NCI-H2107 treated with DMSO at 0.1 percent for 48 hours (cell line): ENCODE data around the gene VWA3A.
A peak's percentile ranks its signal among the peaks of the same experiment; 100 is the strongest.

Experiments
- DNase-seq: peaks from one replicate; lab custom pipeline; 2025; ENCODE audit not compliant: unreplicated experiment; lab: John Stamatoyannopoulos, UW

VWA3A gene

GRCh38 chr16:22177968-22178930 is 85.9 kb downstream of the VWA3A start:
- DNase-seq, result no peak

DNA sequence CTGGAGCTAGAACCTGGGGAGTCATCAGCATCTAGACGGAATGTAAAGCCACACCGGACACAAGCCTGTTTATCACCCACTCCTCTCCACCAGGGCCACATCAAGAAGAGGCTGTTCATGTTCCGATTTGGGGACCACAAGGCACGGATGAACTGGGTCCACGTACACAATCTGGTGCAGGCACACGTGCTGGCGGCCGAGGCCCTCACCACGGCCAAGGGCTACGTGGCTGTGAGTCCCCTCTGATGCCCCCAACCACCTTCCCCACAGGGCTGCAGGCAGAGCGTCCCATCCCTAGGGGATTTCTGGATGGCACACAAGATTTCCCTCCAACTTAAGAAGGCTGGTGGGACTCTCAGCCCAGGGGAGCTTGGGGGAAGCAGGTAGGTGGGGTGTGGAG is 89.1 kb downstream of the VWA3A start:
- DNase-seq, result no peak

DNA sequence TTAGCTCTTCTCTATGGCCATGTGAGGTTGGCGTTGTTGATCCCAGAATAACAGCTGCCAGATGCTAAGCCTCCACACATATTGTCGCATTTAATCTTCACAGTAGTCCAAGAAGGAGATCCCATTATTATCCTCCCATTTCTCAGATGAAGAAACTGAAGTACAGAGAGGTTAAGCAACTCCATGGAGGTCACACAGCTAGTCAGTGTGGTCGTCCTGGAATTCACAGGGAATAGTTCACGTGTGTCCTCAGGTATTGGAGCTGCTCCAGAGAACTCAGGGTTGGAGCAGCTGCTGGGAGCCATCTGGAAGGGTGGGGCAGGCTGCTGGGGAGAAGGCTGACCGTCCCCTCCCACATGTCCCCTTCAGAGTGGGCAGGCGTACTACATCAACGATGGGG is 89.5 kb downstream of the VWA3A start:
- DNase-seq, result no peak

DNA sequence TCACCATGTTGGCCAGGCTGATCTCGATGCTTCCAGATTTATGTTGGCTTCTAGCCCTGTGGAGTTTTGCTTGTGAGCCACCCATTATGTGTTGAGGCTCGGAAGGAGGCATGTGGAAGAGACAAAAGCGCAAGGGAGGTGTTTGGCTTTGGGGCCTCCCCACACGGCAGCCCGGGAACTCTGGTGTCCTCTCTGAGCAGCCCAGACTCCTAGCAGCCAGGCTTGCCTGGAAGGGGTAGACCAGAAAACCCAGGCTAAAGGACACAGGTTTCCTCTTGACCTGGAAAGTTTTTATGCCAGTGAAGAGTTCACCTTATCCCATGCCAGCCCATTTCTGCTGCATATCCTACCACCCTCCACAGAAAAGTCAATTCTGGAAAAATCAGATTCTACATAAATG is 91.0 kb downstream of the VWA3A start:
- no peak for DNase-seq

DNA sequence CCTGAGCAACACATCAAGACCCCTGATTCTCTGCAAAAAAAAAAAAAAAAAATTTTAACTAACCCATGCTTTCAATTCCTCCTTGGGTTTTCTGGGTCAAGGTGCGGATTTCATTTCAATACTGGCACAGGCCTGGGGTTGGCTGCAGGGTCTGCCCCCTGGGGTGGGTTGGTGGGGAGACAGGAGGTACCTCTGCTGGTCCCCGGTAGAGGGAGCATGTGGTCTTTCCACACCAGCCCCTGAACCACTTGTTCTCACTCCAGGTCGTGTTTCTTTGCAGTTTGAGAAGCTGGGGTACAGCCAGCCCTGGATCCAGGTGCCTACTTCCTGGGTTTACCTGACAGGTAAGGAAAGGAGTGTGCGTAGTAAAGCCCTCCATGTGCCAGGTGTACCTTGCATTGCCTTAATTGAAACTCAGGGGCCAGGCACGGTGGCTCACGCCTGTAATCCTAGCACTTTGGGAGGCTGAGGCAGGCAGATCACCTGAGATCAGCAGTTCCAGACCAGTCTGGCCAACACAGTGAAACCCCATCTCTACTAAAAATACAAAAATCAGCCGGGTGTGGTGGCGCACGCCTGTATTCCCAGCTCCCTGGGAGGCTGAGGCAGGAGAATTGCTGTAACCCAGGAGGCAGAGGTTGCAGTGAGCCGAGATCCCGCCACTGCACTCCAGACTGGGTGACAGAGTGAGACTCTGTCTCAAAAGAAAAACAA is 91.7 kb downstream of the VWA3A start:
- DNase-seq, result no peak

GRCh38 chr16:22184615-22184968 is 92.3 kb downstream of the VWA3A start:
- no peak for DNase-seq

DNA sequence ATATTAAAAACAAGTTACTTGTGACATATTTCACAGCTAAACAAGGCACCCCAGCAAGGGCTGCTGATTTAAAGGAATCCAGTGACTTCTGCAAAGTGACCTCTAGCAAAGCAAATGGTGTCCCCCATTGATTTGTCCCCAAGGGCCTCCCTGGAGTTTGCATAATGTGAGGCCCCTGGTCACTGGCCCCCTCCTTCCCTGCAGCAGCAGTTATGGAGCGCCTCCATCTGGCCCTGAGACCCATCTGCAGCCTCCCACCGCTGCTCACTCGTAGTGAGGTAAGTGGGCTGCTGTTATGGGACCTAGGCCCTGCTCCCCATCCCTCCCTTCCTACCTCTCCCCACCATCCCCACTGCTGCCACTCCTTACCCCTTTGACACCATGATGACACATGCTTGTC is 94.2 kb downstream of the VWA3A start:
- DNase-seq, result no peak

DNA sequence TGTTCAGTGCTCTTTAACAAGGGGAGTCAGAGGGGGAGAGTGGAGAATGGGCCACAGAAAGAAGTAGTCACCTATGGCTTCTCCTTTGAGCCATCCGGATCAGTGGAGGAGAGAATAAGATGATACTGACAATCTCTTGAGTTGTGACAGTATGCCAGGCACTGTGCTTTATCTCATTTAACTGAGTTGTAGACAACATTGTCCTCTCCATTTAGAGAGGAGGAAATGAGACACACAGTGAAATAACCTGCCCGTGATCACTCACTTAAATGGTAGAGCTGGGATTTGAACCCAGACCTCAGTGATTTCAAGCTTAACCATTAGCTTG is 95.9 kb downstream of the VWA3A start:
- DNase-seq, result no peak

GRCh38 chr16:22188595-22189442 is 96.5 kb downstream of the VWA3A start:
- peak; percentile 67 for DNase-seq

GRCh38 chr16:22189473-22190080 is 97.2 kb downstream of the VWA3A start:
- DNase-seq, result no peak

DNA sequence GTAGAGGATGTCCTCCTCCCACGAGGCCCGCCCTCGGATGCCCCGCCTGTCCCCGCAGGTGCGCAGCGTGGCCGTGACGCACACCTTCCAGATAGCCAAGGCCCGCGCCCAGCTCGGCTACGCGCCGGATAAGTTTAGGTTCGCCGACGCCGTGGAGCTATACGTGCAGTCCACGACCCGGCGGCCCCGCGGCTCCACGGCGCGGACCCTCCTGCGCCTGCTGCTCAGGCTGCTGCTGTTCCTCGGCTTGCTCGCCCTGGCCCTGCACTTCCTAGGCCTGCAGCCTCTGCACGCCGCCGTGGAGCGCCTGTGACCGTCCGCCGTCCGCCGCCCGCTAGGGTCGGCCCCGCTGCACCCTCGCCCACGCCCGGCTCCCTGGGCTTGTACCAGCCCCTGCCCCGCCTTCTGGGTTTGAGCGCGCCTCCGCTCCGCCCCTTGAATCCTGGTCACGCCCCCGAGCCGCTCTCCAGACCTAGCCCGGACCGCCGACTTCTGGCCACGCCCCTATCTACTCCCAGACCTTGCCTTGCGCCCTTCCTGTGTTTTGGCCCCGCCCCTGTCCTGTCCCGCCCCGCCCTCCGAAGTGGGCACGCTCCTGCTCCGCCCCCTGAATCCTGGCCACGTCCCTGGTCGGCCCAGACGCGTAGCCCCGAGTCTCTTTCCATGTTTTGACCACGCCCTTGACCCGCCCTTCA is 97.9 kb downstream of the VWA3A start:
- DNase-seq, result peak; percentile 99

DNA sequence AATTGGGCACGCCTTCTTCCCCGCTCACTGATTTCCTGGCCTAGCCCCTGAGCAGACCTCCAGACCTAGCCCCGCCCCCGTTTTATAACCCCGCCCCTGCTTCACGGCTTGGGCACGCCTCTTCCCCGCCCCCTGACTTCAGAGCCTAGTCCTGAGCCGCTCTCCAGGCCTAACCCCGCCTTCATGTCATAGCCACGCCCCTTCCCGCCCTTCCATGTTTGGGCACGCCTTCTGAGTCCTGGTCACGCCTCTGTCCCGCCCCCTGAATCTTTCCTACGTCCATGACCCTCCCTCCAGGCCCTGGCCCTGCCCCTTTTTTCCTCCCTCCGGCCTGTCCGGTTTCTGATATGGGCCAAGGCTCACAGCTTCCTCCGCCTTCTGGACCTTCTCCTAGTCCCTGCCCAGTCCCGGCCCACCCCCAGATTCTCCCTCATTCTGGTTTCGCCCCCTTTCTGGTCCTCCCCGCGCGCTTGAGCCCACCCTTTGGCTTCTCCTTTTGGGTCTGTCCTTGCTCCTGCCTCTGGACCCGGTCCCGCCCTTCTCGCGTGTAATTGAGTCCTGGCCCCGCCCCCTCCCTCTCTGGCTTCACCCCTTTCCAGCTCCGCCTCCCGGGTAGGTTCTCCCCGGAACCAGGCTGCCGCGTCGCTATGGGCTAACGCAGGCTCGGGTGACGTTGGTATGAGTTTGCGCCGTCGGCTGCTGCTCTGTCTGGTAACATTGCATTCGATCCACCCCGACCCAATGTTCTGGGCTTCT is 98.6 kb downstream of the VWA3A start:
- peak; percentile 99 for DNase-seq

GRCh38 chr16:22191532-22192260 is 99.4 kb downstream of the VWA3A start:
- DNase-seq, result peak; percentile 32

- DNase-seq, result peak; percentile 35
Measured at GRCh38 chr16:22192261-22193062, 100.1 kb downstream of the VWA3A start.

- DNase-seq, result no peak
Measured at GRCh38 chr16:22193063-22193411, 100.7 kb downstream of the VWA3A start.

DNA sequence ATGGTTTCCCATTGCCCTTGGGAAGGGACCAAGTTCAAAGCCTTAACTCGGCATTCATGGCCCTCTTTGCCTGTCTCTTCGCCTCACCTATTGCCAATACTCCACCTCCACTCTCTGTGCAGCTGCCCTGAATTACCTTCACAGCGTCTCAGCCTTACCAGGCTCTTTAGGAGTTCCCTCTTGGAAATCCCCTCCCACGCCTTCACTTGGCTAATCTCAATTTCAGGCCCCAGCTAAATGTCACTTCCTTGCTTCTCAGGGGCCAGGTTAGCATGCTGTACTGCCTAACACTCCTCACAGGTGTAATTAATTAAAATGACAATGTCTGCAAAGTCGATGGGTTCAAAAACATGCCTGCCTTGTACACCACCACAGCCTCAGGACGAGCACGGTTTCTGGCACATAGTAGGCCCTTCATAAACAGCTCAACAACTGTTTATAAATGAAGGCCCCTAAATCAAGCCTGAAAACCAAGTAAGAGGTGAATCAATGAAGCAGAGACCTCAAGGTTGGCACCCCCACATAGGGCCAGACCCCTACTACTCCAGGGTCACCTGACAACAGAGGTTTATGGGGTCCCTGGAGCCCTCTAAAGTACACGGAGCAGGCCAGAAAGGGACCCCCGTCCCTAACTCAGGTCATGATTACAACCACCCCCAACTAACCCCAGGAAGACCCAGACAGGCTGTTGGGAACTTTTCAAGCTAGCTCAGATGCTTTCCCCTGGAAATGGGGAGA is 102.5 kb downstream of the VWA3A start:
- no peak for DNase-seq

DNA sequence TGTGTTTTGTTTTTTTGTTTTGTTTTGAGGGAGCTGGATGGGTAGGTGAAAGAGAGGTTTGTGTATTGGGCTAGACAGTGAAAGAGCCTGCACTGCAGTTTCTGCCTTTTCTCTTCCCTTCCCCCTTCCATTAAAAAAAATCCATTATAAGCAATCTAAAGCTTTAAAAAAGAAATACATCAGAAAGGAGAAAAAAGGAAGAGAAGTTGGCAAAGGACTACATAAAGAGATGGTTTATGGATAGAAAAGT is 103.0 kb downstream of the VWA3A start:
- no peak for DNase-seq
